Measurements from ENCODE around the gene LRMDA. TPM values are rescaled to one million over a fixed set of nuclear protein-coding genes. Genes with fewer than 3 reads are reported as not detected.
"Not testable (repeated sequence)": the region's sequence is repeated elsewhere in the genome, so short reads cannot be mapped to it uniquely, and the experiment has no call there.

Gene LRMDA
- total RNA-seq, 1 donor from 2014 or later, result 2.1 TPM

- no peak for DNase-seq
- Mint-ChIP-seq H3K9me3 (ENCODE audit: unreplicated experiment) (peaks cover 3% of the 10 kb centered on the region), H3K27ac (ENCODE audit: unreplicated experiment) (no peak overlapping the region), H3K4me3 (ENCODE audit: unreplicated experiment) (no peak overlapping the region), H3K4me1 (ENCODE audit: low read depth, unreplicated experiment) (peaks cover 34% of the 10 kb centered on the region), H3K27me3 (ENCODE audit: unreplicated experiment) (no peaks in the 10 kb centered on the region), H3K36me3 (ENCODE audit: unreplicated experiment) (no peaks in the 10 kb centered on the region)
- TF ChIP-seq, protein P1, sequence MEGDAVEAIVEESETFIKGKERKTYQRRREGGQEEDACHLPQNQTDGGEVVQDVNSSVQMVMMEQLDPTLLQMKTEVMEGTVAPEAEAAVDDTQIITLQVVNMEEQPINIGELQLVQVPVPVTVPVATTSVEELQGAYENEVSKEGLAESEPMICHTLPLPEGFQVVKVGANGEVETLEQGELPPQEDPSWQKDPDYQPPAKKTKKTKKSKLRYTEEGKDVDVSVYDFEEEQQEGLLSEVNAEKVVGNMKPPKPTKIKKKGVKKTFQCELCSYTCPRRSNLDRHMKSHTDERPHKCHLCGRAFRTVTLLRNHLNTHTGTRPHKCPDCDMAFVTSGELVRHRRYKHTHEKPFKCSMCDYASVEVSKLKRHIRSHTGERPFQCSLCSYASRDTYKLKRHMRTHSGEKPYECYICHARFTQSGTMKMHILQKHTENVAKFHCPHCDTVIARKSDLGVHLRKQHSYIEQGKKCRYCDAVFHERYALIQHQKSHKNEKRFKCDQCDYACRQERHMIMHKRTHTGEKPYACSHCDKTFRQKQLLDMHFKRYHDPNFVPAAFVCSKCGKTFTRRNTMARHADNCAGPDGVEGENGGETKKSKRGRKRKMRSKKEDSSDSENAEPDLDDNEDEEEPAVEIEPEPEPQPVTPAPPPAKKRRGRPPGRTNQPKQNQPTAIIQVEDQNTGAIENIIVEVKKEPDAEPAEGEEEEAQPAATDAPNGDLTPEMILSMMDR (IDR thresholded peaks at IDR 0.05; ENCODE audit: partially characterized antibody, unreplicated experiment), result no peak
Observed at GRCh38 chr10:76138286-76138685, 706.9 kb downstream of the LRMDA start.

DNA sequence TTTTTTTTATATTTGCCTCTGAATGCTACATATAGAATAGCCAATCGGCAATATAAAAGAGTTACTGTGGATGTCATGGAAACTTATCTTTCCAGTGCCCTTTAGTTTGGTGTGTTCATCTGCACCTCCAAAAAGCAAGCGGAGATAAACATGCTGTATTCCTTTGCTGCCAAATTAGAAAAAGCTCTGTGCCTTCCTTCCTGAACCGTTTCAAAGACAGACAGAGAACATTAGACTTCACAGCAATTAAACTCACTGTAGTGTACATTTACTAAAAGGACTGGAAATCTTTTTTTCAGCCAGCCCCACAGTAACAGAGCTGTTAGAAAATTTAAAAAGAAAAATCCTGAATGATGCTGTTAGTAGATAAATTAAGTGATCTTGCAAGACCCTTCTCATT lies 707.5 kb downstream of the LRMDA start:
- H3K4me3 Mint-ChIP-seq (ENCODE audit: unreplicated experiment), result no peak overlapping the region
- H3K27me3 Mint-ChIP-seq (ENCODE audit: unreplicated experiment), result no peaks in the 10 kb centered on the region
- peaks cover 34% of the 10 kb centered on the region for H3K4me1 Mint-ChIP-seq (ENCODE audit: low read depth, unreplicated experiment)
- peaks cover 3% of the 10 kb centered on the region for H3K9me3 Mint-ChIP-seq (ENCODE audit: unreplicated experiment)
- no peak overlapping the region for H3K27ac Mint-ChIP-seq (ENCODE audit: unreplicated experiment)
- TF ChIP-seq, protein P1 (IDR thresholded peaks at IDR 0.05; ENCODE audit: partially characterized antibody, unreplicated experiment), result no peak
- H3K36me3 Mint-ChIP-seq (ENCODE audit: unreplicated experiment), result no peaks in the 10 kb centered on the region
- no peak for DNase-seq

DNA sequence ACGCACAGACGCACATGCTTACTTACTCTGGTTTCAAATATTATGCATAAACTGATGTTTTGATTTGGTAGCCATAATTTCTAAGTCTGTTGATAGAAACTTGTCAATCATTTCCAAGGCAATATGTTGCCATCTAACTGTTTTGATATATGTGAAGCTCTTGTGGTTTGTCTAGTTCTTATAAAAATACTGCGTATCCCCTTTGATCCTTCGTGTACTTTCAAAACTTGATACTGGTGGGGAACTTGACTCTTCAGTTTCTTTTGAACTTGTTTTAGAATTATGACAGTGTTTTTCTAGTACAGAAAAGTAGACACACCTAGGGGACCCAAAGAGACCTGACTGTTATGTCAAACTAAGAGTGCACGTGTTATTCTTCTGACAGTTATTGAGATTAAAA lies 708.0 kb downstream of the LRMDA start:
- H3K36me3 Mint-ChIP-seq (ENCODE audit: unreplicated experiment), result no peaks in the 10 kb centered on the region
- DNase-seq, result no peak
- TF ChIP-seq, protein P1 (IDR thresholded peaks at IDR 0.05; ENCODE audit: partially characterized antibody, unreplicated experiment), result no peak
- peaks cover 3% of the 10 kb centered on the region for H3K9me3 Mint-ChIP-seq (ENCODE audit: unreplicated experiment)
- H3K27me3 Mint-ChIP-seq (ENCODE audit: unreplicated experiment), result no peaks in the 10 kb centered on the region
- H3K4me3 Mint-ChIP-seq (ENCODE audit: unreplicated experiment), result no peak overlapping the region
- no peak overlapping the region for H3K27ac Mint-ChIP-seq (ENCODE audit: unreplicated experiment)
- H3K4me1 Mint-ChIP-seq (ENCODE audit: low read depth, unreplicated experiment), result peaks cover 30% of the 10 kb centered on the region

DNA sequence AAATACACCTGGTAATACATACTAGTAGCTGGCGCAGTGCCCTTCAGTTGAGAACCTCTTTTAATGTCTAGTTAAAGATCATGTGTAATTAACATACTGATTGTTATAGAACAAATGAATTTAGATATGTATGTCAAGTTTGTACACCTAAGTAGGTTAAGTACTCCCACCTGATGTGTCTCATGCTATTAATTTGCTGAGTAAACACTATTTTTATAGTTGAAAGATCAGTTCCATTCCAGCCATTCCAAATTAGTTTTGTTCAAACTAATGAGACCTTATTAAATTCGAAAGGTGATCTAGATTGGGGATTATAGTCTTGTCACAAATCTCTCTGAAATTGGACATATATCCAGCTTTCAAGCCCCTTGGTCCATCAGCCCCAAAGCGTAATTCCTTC lies 710.0 kb downstream of the LRMDA start:
- TF ChIP-seq, protein P1 (IDR thresholded peaks at IDR 0.05; ENCODE audit: partially characterized antibody, unreplicated experiment), result no peak
- no peaks in the 10 kb centered on the region for H3K27me3 Mint-ChIP-seq (ENCODE audit: unreplicated experiment)
- no peaks in the 10 kb centered on the region for H3K36me3 Mint-ChIP-seq (ENCODE audit: unreplicated experiment)
- H3K9me3 Mint-ChIP-seq (ENCODE audit: unreplicated experiment), result peaks cover 3% of the 10 kb centered on the region
- H3K4me1 Mint-ChIP-seq (ENCODE audit: low read depth, unreplicated experiment), result peaks cover 26% of the 10 kb centered on the region
- H3K4me3 Mint-ChIP-seq (ENCODE audit: unreplicated experiment), result no peak overlapping the region
- H3K27ac Mint-ChIP-seq (ENCODE audit: unreplicated experiment), result no peak overlapping the region
- DNase-seq, result no peak

- not testable (repeated sequence) for H3K27me3 Mint-ChIP-seq (ENCODE audit: unreplicated experiment); H3K27ac Mint-ChIP-seq (ENCODE audit: unreplicated experiment); H3K4me3 Mint-ChIP-seq (ENCODE audit: unreplicated experiment); DNase-seq; H3K4me1 Mint-ChIP-seq (ENCODE audit: low read depth, unreplicated experiment); H3K9me3 Mint-ChIP-seq (ENCODE audit: unreplicated experiment)
- peaks cover 12% of the 10 kb centered on the region for H3K36me3 Mint-ChIP-seq (ENCODE audit: unreplicated experiment)
Observed at GRCh38 chr10:76148217-76148616, 716.8 kb downstream of the LRMDA start.

- H3K27ac Mint-ChIP-seq (ENCODE audit: unreplicated experiment), result no peak overlapping the region
- no peak for DNase-seq
- H3K4me3 Mint-ChIP-seq (ENCODE audit: unreplicated experiment), result no peak overlapping the region
- peaks cover 9% of the 10 kb centered on the region for H3K4me1 Mint-ChIP-seq (ENCODE audit: low read depth, unreplicated experiment)
- no peaks in the 10 kb centered on the region for H3K27me3 Mint-ChIP-seq (ENCODE audit: unreplicated experiment)
- peaks cover 2% of the 10 kb centered on the region for H3K9me3 Mint-ChIP-seq (ENCODE audit: unreplicated experiment)
- peaks cover 18% of the 10 kb centered on the region for H3K36me3 Mint-ChIP-seq (ENCODE audit: unreplicated experiment)
- TF ChIP-seq, protein P1 (IDR thresholded peaks at IDR 0.05; ENCODE audit: partially characterized antibody, unreplicated experiment), result no peak
Observed at GRCh38 chr10:76149182-76149581, 717.8 kb downstream of the LRMDA start.
